GM21526 (cell line): ENCODE data around the gene CDS2.
"Not testable (repeated sequence)": the region's sequence is repeated elsewhere in the genome, so short reads cannot be mapped to it uniquely, and the experiment has no call there.

Experiments used
- ATAC-seq: cut with Tn5 transposase; IDR thresholded peaks from one replicate; pipeline ENCODE4 v1.9.1; 2021; ENCODE audit warnings: moderate library complexity; ENCODE audit not compliant: unreplicated experiment, low FRiP score

CDS2 gene

DNA sequence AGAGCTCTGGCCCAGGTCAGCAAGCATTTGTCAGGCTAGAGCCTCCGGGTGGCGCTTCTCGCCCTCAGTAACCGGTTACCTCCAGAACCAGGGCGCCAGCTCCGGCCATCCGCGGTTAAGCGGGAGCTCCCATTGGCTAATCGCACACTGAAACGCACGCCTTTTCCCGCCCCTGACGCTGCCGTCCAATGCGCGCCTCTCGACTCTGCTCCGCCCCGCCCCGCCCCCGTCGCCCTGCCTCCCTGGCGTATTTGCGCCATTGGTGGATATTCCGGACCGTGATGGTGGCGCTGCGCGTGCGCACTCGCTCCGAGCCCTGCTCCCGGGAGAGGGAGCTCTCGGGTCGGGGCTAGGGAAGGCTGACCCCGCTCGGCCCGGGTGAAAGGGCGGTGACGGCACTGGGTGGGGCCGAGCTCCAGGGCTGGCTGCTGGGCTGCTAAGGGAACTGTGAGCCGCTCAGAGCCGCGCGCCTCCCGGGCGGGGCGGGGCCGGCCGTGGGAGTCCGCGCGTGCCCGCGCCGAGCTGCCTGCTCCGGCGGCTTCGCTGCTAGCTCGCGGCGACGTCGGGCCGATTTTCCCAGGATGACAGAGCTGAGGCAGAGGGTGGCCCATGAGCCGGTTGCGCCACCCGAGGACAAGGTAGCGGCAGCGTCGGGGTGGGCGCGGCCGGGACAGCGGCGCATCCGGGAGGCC is at the start of gene CDS2:
Gene CDS2 (plus strand): TSS at position 497 of the 692 bp plus-strand sequence. CDS start 85 bp downstream, at position 582.
- peak; percentile 82 for ATAC-seq

GRCh38 chr20:5077761-5078387 is 48.9 kb upstream of the CDS2 start:
- peak; percentile 5 for ATAC-seq

DNA sequence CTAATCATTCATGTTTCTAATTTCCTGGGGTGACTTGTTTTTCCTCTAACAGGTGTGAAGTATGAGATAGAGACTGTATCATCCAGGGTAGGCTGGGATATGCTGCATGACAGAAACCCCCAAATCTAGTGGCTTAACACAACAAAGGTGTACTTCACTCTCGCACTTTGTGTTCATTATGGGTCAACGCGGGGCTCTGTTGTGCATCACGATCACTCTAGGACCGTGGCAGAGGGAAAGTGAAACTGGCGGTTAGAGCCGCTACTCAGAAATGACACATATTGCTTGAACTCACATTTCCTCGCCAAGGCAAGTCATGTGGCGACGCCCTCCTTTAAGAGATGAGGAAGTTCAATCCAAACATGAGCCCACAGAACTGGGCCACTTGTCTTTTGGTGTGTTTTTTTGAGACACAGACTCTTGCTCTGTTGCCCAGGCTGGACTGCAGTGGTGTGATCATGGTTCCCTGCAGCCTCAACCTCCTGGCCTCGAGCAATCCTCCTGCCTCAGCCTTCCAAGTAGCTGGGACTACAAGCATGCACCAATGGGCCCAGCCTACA is 48.3 kb upstream of the CDS2 start:
- ATAC-seq, result peak; percentile 97

- ATAC-seq, result no peak
These were observed 46.4 kb upstream of the CDS2 start for GRCh38 chr20:5080384-5080877.

- ATAC-seq, result no peak
These were observed 41.4 kb upstream of the CDS2 start for GRCh38 chr20:5085380-5085779.

DNA sequence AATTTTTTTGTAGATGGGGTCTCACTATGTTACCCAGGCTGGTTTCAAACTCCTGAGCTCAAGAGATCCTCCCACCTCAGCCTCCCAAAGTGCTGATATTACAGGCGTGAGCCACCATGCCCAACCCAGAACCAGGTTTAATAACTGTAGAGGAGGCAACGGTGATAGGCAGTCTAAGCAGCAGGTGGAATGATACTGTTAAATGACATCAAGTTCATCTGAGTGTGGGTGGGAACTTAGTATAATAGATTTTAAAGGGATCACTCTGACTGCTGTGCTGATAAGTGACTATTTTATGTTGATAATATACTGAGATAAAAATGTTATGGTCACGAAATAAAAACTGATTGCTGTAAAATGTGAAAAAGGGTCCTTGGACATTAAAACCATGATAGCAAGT is 38.1 kb upstream of the CDS2 start:
- ATAC-seq, result no peak

DNA sequence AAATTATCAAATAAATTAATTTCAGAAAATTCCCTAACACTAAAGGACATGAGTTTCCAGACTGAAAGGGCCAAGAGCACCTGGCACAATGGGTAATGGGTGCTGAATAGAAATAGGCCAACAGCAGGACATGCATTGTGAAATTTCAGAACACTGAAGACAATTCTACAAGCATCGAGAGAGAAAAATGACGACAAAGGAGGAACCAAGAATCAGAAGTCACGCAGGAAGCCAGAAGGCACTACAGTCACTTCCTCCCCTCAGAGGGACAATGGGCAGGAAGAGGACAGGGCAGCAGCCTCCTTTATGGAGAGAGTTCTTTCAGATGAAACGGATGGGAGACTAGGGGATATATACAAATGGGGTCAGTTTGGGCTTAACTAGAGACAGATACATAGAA is 36.6 kb upstream of the CDS2 start:
- ATAC-seq, result no peak

GRCh38 chr20:5091902-5092301 is 34.9 kb upstream of the CDS2 start:
- no peak for ATAC-seq

DNA sequence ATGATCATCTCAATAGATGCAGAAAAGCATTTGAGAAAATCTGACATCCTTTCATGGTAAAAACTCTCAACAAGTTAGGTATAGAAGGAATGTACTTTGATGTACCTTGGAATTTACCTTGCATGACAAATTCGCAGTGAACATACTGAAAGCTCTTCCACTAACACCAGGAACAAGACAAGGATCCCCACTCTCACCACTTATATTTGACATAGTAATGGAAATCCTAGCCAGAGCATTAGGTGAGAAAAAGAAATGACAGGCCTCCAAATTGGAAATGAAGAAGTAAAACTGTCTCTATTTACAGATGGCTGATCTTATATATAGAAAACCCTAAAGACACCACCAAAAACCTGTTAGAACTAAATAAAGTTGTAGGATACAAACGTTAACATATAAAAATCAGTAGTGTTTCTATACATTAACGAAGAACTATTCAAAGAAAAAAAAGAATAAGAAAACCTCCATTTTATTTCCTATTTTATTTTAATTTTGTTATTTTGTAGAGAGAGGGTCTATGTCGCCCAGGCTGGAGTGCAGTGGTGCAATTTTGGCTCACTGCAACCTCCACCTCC is 34.0 kb upstream of the CDS2 start:
- ATAC-seq, result no peak

DNA sequence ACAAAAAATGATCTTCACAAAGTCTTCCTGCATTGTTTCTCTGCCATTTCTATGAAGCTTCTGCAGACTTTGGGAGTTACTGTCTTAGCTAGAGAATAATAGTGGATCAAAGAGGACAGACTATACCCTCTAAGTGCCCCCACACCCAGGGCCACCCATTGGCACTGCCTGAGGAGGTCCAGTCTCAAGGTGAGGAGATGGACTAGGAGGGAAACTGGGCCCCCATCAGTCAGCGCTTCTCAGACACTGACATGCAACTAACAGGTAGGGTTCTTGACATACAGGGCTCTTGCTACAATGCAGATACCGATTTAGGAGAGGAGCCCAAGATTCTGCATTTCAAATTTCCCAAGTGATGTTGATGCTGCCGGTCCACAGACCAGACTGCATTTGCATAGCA is 31.4 kb upstream of the CDS2 start:
- no peak for ATAC-seq

DNA sequence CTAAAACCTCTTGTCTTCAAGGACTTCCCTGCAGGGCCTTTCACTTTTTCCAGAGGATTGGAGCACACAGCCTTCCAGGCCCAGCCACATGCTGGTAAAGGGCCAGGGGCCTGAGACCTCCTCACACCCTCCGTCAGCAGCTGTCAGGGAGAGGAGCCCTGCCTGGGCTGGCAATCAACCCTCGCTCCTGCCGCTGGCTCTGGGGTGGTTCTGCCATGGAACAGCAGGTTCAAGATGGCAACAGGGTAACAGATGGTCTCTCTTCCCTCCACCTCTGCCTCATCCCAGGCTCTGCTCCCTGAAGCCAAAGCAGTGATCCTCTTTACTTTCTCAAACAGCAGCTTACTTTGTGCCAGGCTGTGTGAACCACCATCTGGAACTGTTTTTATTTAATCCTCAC is 30.9 kb upstream of the CDS2 start:
- no peak for ATAC-seq

- no peak for ATAC-seq
These were observed 30.3 kb upstream of the CDS2 start for GRCh38 chr20:5096463-5096862.

DNA sequence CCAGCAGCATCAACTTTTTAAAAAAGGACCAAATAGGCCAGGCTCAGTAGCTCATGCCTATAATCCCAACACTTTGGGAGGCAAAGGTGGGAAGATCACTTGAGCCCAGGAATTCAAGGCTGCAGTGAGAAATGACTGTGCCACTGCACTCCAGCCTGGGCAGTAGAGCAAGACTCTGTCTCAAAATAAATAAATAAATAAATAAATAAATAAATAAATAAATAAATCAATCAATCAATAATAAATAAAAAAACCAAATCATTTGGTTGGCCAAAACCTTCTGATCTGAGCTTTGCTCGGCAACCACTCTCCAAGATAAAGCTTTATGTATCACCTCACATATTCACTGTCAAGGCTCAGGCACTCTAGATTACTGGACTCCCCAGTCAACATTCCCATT is 27.8 kb upstream of the CDS2 start:
- ATAC-seq, result not testable (repeated sequence)

- ATAC-seq, result not testable (repeated sequence)
These were observed 26.9 kb upstream of the CDS2 start for GRCh38 chr20:5099909-5100308.

GRCh38 chr20:5100684-5101347 is 26.0 kb upstream of the CDS2 start:
- no peak for ATAC-seq

GRCh38 chr20:5104479-5104878 is 22.3 kb upstream of the CDS2 start:
- no peak for ATAC-seq

DNA sequence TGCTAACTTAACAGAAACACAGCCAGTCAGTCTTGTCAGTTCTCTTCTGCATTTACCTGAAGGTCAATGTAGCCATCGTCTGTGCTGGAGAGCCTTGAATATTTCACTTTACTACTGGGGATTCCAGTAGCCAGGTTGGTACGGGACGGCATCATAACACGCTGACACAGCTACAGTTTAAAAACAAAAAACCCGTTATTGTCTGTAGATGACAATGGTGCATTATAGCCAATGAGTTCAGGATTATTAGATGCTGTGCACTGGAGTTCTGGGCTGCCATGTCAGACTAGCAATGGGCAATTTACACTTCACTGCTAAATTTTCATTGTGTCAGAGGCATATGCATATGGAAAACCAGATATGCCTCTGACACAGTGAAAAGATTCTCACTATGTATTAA is 17.5 kb upstream of the CDS2 start:
- ATAC-seq, result no peak

GRCh38 chr20:5113615-5113986 is 13.2 kb upstream of the CDS2 start:
- no peak for ATAC-seq

DNA sequence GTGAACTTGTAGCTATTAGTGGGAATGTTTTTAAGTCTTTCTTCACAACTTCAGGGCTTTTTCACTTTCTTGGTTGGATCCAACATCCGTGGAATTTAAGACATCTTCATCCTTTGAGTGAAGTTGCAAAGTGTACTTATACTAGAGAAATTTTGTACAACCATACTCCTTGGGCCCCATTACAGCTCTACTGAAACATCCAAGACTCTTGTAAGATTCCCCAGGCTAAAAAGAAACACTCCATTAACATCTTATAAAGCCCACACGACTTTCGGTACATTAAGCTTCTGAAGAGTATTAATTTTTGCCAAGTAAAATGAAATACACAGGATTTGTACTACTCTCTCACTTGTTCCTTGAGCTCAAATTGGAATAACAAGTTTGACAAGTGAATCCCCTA is 12.4 kb upstream of the CDS2 start:
- ATAC-seq, result no peak

GRCh38 chr20:5116875-5117274 is 9.9 kb upstream of the CDS2 start:
- no peak for ATAC-seq
